ENCODE data around the gene SCG2.

Gene SCG2

DNA sequence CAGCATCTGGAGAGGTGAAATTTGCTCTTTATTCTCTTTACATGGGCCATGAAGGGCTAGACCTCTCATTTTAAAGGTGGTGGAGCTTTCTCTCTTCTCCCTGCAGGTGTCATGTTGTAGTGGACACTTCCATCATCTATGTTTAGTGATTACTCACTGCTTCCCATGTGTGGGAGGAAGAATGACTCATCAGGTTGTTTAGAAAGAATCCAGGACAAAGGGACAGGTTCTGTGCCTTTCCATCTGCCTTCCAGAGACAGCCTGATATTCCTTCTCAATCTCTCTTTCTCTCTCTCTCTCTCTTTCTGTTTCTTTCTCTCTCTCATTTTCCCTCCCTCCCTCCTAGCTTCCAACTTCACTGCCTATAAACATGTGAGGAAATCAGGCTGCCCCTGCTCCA lies 38.7 kb downstream of the SCG2 start:
- peak; percentile 90 to 96 for DNase-seq

DNA sequence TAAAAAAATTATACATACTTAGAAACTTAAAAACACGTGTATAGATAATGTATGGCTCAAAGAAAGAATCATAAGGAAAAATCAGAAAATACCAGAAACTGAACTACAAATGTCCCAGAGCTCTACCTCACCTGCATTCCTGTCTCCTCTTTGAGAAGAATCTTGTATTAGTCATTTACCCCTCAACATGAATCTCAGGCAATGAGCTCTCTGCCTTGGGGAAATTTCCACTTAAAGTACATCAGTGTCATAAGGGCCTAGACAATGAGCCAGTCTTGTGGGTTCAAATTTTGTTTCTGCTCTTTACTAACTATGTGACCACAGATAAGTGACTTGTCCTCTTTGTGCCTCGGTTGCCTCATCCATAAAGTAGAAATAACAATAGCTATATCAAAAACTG lies 40.1 kb downstream of the SCG2 start:
- DNase-seq, result no peak

DNA sequence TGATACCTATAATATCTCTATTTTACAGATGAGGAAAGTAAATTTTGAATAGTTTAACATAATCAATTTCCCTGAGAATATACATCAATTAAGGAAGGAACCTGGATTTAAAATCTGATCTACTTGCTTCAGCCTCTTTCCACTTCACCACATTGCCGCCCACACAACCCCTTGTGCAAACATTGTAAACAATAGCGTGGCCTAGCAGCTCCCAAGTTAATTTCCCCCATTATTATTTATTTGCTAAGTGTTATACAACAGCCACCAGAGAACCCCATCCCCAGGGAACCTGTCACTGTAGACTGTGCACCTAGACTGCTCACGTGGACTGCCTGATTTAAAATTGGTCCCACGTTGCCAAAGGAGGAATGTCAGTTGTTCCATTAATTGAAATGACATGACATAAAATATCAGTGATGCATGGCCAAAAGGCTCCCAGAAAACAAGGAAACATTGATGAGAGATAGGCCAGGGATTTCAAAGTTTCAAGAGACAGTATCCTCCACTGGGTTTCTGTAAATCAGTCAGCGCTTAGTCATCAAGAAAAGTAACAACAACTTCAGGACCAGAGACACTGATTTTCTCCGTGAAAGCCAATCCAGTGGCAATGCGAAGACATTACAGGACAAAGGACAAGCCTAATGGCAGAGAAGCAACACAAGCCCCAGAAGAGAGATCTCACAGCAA lies 41.3 kb downstream of the SCG2 start:
- DNase-seq, result peak; percentile 39 to 58

DNA sequence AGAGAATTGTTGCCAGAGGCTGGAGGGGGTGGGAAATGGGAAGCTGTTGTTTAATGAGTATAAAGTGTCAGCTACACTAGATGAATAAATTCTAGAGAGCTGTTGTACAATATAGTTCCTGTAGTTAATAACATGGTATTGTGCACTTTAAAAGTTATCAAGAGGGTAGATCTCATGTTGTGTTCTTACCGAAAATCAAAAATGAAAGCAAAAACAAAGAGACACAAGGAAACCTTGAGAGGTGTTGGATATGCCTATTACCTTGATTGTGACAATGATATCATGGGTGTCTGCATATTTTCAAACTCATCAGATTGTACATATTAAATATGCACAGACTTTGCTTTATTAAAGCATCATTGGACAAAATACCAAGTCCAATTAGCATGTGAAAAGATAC lies 43.2 kb downstream of the SCG2 start:
- no peak for DNase-seq

DNA sequence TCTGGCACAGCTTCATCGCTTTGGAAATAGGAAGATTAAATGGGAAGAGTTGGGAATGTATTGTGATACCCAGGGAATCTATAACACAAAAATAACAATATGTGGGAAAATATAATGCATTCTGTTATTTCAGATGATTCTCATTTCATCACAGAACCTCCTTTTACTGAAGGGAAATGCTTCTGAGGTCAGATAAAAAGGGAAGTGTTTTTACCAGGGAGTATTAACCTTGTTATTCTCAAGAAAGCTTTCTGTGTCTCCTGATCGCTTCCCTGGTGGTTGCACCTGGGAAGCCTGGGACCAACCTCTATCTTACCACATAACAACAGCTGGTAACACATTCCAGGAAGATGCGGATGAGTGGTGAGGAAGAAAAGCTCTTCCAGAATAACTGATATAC lies 47.2 kb downstream of the SCG2 start:
- DNase-seq, result no peak

DNA sequence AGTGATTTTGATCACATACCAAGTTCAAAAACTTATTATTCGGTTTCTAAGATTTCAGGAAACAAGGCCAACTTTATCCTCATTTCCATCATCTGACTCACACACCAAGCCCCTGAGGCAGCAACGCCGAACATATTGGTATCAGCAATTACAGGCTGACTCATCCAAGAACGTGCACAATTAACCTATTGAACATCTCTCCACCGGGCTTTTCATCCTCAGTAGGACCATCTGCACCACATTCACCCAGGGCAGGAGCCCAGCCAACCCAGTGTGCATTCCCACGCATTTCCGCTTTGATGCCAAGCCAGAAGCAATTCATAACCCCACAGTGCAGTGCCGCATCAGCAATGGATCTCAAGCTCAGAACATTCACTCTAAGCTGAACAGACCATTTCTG lies 52.9 kb downstream of the SCG2 start:
- peak; percentile 84 to 91 for DNase-seq

DNA sequence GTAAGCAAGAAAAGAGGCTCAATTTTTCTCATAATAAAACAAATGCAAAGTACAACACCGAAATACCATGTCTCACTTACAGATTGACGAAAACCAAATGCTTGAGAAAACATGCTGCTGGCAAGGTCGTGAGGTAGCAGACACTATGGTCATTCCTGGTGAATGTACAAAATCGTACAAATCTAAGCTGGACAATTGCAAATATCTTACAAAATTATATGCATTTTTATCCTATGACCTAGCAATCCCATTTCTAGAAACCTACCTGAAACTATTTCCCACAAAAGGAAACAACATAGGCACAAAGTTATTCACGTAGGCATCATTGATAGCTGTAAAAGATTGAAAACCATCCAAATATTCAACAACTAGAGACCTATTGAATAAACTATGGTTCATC lies 54.0 kb downstream of the SCG2 start:
- no peak for DNase-seq

Data from SHP77 (cell line).